Endothelial cell of umbilical vein (primary cell): Measurements from ENCODE around the gene TM7SF2. TPM values are rescaled to one million over a fixed set of nuclear protein-coding genes. Genes with fewer than 3 reads are reported as not detected.

Experiments used
- BruUV-seq: library from RNA; stranded (reverse); fragments of 400-500 nt; replicated peaks from 2 replicates; lab custom pipeline; 2021; lab: Mats Ljungman, UMichigan
- CTCF ChIA-PET: fragments of 300-600, 350-600 bp; sonication (Branson Sonifier 250); formaldehyde crosslinking; loops from one replicate; lab custom pipeline; 2021; ENCODE audit warnings: antibody characterized with exemption, inconsistent platforms; lab: Charles Lee
- POLR2A ChIA-PET: fragments of 300-600, 350-600 bp; sonication (Branson Sonifier 250); formaldehyde crosslinking; loops from one replicate; lab custom pipeline; 2021; ENCODE audit warnings: antibody characterized with exemption, inconsistent platforms; lab: Charles Lee
- DNase-seq: peaks from one replicate; pipeline ENCODE4 v3.0.0-alpha.2; 2011; ENCODE audit warnings: low read depth, low spot score
- FAIRE-seq: peaks from 2 replicates; lab custom pipeline; 2011; peaks lifted over from hg19 to GRCh38; lab: Jason Lieb, UNC
- H2AFZ ChIP-seq: 2 replicates; pipeline ENCODE4 v1.6.0; 2012; ENCODE audit warnings: low read depth, low read length, control low read depth, inconsistent platforms
- H3K27ac ChIP-seq: 2 replicates; pipeline ENCODE4 v1.5.1; 2011; ENCODE audit warnings: low read depth, mild to moderate bottlenecking, control low read depth, low read length, moderate library complexity; ENCODE audit not compliant: insufficient read depth
- H3K27me3 ChIP-seq, 2 experiments: 2 replicates each; pipeline versions ENCODE4 v1.6.0 to v1.6.1; 2011; ENCODE audit warnings: low read length in 2 of 2, mixed read lengths in 1 of 2; ENCODE audit not compliant: control insufficient read depth in 2 of 2, insufficient read depth in 2 of 2
- H3K36me3 ChIP-seq, 2 experiments: 2 replicates in 1 of 2; 3 replicates in 1 of 2; pipeline ENCODE4 v1.5.1; 2011; ENCODE audit warnings: low read length in 2 of 2, mild to moderate bottlenecking in 1 of 2, moderate library complexity in 1 of 2; ENCODE audit not compliant: control insufficient read depth in 2 of 2, insufficient read depth in 2 of 2; ENCODE audit errors: extremely low read depth in 1 of 2
- H3K4me1 ChIP-seq: 3 replicates; pipeline ENCODE4 v1.5.1; 2011; ENCODE audit warnings: mild to moderate bottlenecking, low read length; ENCODE audit not compliant: control insufficient read depth, insufficient read depth; ENCODE audit errors: extremely low read depth
- H3K4me2 ChIP-seq: 2 replicates; pipeline ENCODE4 v1.6.1; 2011; ENCODE audit warnings: low read length, control low read depth, mixed read lengths; ENCODE audit not compliant: insufficient read depth
- H3K4me3 ChIP-seq, 3 experiments: fragments of 200-600 bp in 1 of 3; sonication (generic), shearing (Covaris generic) in 1 of 3; replicated peaks in 1 of 3; 2 replicates each; pipeline ENCODE4 v1.5.1; 2011 to 2016; ENCODE audit warnings: control low read depth in 3 of 3, low read length in 3 of 3, mild to moderate bottlenecking in 2 of 3, inconsistent platforms in 1 of 3, low read depth in 1 of 3, moderate library complexity in 1 of 3; ENCODE audit not compliant: insufficient read depth in 1 of 3
- H3K79me2 ChIP-seq: 2 replicates; pipeline ENCODE4 v1.6.0; 2012; ENCODE audit warnings: low read length, inconsistent platforms; ENCODE audit not compliant: control insufficient read depth, insufficient read depth
- H3K9ac ChIP-seq: replicated peaks from 2 replicates; pipeline ENCODE3; 2011; ENCODE audit warnings: low read length, control low read depth; ENCODE audit not compliant: insufficient read depth; ENCODE audit errors: extremely low read depth
- H3K9me1 ChIP-seq: replicated peaks from 3 replicates; pipeline ENCODE4 v1.6.0; 2011; ENCODE audit warnings: mild to moderate bottlenecking, low read length; ENCODE audit not compliant: control insufficient read depth, insufficient read depth; ENCODE audit errors: extremely low read depth
- H3K9me3 ChIP-seq: replicated peaks from 2 replicates; pipeline ENCODE4 v1.5.1; 2012; ENCODE audit warnings: low read length, inconsistent platforms; ENCODE audit not compliant: control insufficient read depth, insufficient read depth
- H4K20me1 ChIP-seq: replicated peaks from 2 replicates; pipeline ENCODE3; 2011; ENCODE audit warnings: mild to moderate bottlenecking, low read length; ENCODE audit not compliant: control insufficient read depth, insufficient read depth; ENCODE audit errors: extremely low read depth
- EZH2 ChIP-seq: IDR thresholded peaks from 2 replicates; pipeline ENCODE4 v1.6.1; 2012; ENCODE audit warnings: borderline replicate concordance, low read depth, mild to moderate bottlenecking, moderate library complexity, low read length, inconsistent platforms; ENCODE audit not compliant: severe bottlenecking
- FOS ChIP-seq: IDR thresholded peaks from 2 replicates; pipeline ENCODE4 v1.6.1; 2011; ENCODE audit warnings: mild to moderate bottlenecking, low read length, moderate library complexity, borderline replicate concordance; ENCODE audit not compliant: insufficient read depth
- GATA2 ChIP-seq: IDR thresholded peaks from 2 replicates; pipeline ENCODE4 v1.7.0; 2011; ENCODE audit warnings: low read depth, mild to moderate bottlenecking, moderate library complexity, mixed read lengths, low read length; ENCODE audit not compliant: insufficient read length, insufficient read depth
- JUN ChIP-seq: IDR thresholded peaks from 2 replicates; pipeline ENCODE4 v1.6.1; 2011; ENCODE audit warnings: borderline replicate concordance, low read depth; ENCODE audit not compliant: insufficient read length, insufficient read depth
- MYC ChIP-seq: IDR thresholded peaks from one replicate; pipeline ENCODE4 v1.6.1; 2011; ENCODE audit warnings: mild to moderate bottlenecking, low read depth, low read length
- POLR2A ChIP-seq: IDR thresholded peaks from 2 replicates; pipeline ENCODE4 v1.6.1; 2012; ENCODE audit warnings: low read depth, mild to moderate bottlenecking, control low read depth, low read length
- POLR2AphosphoS5 ChIP-seq: IDR thresholded peaks from 2 replicates; pipeline ENCODE4 v1.6.1; 2012; ENCODE audit warnings: low read depth, mild to moderate bottlenecking, control low read depth, low read length, moderate library complexity; ENCODE audit not compliant: insufficient read depth
- dilution Hi-C: fragments of 300-500 bp; cut with MboI; formaldehyde crosslinking; loops from one replicate; pipeline ENCODE4 v1.15.0; 2019; ENCODE audit warnings: low sequenced_read_pairs; ENCODE audit not compliant: extremely low pct_ligation_motif_present
- intact Hi-C: fragments of 100-400 bp; cut with micrococcal nuclease; formaldehyde crosslinking; loops from one replicate; pipeline ENCODE4 v1.10.0; 2022
- polyA plus RNA-seq, 4 experiments: library from polyadenylated mRNA; depleted of rRNA in 3 of 4; stranded (reverse) in 3 of 4; unstranded in 1 of 4; fragments of >200 nt; gene quantifications; 2 replicates each; pipeline versions ENCODE4 v1.2.1 to v1.2.3, GENCODE V29; 2011 to 2012; ENCODE audit warnings: missing spikeins in 1 of 4
- total RNA-seq: library from RNA; stranded (reverse); gene quantifications from 2 replicates; pipeline ENCODE4 v1.2.3, GENCODE V29; 2021
- TF ChIP-seq, protein P1 (sequence below), 2 donors: IDR thresholded peaks; 1 replicate in 1 of 2; 2 replicates in 1 of 2; pipeline ENCODE4 v1.5.1; 2011; ENCODE audit warnings: low read length in 2 of 2, mild to moderate bottlenecking in 2 of 2, moderate library complexity in 2 of 2, control low read depth in 1 of 2, inconsistent platforms in 1 of 2, low read depth in 1 of 2; ENCODE audit not compliant: insufficient read depth in 1 of 2; ENCODE audit errors: extremely low read depth in 1 of 2
- TF ChIP-seq, protein P2 (sequence below): IDR thresholded peaks from 2 replicates; pipeline ENCODE4 v1.6.1; 2011; ENCODE audit not compliant: insufficient read depth, insufficient read length

TM7SF2 gene
- total and polyA plus RNA-seq, 2 donors (not counting 3 experiments of a cell fraction or from before 2014, with no cell fraction given) = 11.6 to 47.1 TPM

- Histone ChIP-seq H3K4me2 (no peak overlapping the region), H3K27ac (no peak overlapping the region), H3K9ac (no peak overlapping the region), H3K4me1 (peaks cover 7% of the 10 kb centered on the region), H2AFZ (no peak overlapping the region), H3K4me3 (no peak overlapping the region), H3K9me1 (no peaks in the 10 kb centered on the region), H4K20me1 (no peaks in the 10 kb centered on the region), H3K36me3 (no peaks in the 10 kb centered on the region), H3K27me3 (peaks cover 4 to 6% of the 10 kb centered on the region in 2 experiments), H3K79me2 (no peaks in the 10 kb centered on the region), H3K9me3 (no peaks in the 10 kb centered on the region)
- CTCF ChIA-PET = interaction anchor here (0.9 kb wide), 1 partner anchor 21 kb away, joined by 3 read pairs; no protein-coding TSS in a partner anchor
- dilution Hi-C loops (no loop called here), intact Hi-C loops (no loop called here)
- POLR2A ChIA-PET = no interaction called here
- FAIRE-seq = no peak
- DNase-seq = no peak
- BruUV-seq = no TSS peak
- TF ChIP-seq, protein P1, sequence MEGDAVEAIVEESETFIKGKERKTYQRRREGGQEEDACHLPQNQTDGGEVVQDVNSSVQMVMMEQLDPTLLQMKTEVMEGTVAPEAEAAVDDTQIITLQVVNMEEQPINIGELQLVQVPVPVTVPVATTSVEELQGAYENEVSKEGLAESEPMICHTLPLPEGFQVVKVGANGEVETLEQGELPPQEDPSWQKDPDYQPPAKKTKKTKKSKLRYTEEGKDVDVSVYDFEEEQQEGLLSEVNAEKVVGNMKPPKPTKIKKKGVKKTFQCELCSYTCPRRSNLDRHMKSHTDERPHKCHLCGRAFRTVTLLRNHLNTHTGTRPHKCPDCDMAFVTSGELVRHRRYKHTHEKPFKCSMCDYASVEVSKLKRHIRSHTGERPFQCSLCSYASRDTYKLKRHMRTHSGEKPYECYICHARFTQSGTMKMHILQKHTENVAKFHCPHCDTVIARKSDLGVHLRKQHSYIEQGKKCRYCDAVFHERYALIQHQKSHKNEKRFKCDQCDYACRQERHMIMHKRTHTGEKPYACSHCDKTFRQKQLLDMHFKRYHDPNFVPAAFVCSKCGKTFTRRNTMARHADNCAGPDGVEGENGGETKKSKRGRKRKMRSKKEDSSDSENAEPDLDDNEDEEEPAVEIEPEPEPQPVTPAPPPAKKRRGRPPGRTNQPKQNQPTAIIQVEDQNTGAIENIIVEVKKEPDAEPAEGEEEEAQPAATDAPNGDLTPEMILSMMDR (IDR thresholded peaks at IDR 0.05; ENCODE audit: extremely low read depth in 1 of 2, insufficient read depth in 1 of 2, low read depth in 1 of 2, low read length in 2 of 2) = no peak
- TF ChIP-seq EZH2 (no peak), JUN (no peak), POLR2A (no peak), POLR2AphosphoS5 (no peak), MYC (no peak), FOS (no peak), GATA2 (no peak)
- TF ChIP-seq, protein P2, sequence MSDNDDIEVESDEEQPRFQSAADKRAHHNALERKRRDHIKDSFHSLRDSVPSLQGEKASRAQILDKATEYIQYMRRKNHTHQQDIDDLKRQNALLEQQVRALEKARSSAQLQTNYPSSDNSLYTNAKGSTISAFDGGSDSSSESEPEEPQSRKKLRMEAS = no peak
Measured at GRCh38 chr11:65147352-65148075, 35.8 kb downstream of the TM7SF2 start.
